Kidney epithelial cell (primary cell): ENCODE measurements around the gene BPTF. TPM values are rescaled to one million over a fixed set of nuclear protein-coding genes. Genes with fewer than 3 reads are reported as not detected.
"Not testable (repeated sequence)": the region's sequence is repeated elsewhere in the genome, so short reads cannot be mapped to it uniquely, and the experiment has no call there.

Experiments
- DNase-seq: peaks from one replicate; pipeline ENCODE4 v3.0.0-alpha.2; 2010; ENCODE audit warnings: low read depth
- H3K27me3 ChIP-seq: 2 replicates; pipeline ENCODE4 v1.6.0; 2011; ENCODE audit warnings: low read length; ENCODE audit not compliant: control insufficient read depth, insufficient read depth
- H3K36me3 ChIP-seq: 2 replicates; pipeline ENCODE4 v1.5.1; 2011; ENCODE audit warnings: low read length; ENCODE audit not compliant: control insufficient read depth, insufficient read depth
- H3K4me3 ChIP-seq: 2 replicates; pipeline ENCODE4 v1.5.1; 2011; ENCODE audit warnings: low read depth, mild to moderate bottlenecking, control low read depth, low read length
- total RNA-seq: library from RNA; depleted of rRNA; stranded (reverse); fragments of >200 nt; gene quantifications from 2 replicates; pipeline ENCODE4 v1.2.3, GENCODE V29; 2015
- TF ChIP-seq, protein P1 (sequence below): IDR thresholded peaks from 2 replicates; pipeline ENCODE4 v1.5.1; 2011; ENCODE audit warnings: mild to moderate bottlenecking, moderate library complexity, low read length, control low read depth, inconsistent platforms; ENCODE audit not compliant: insufficient read depth, poor library complexity, severe bottlenecking

Gene BPTF
- total RNA-seq, 1 donor from 2014 or later, result 41.3 TPM

DNA sequence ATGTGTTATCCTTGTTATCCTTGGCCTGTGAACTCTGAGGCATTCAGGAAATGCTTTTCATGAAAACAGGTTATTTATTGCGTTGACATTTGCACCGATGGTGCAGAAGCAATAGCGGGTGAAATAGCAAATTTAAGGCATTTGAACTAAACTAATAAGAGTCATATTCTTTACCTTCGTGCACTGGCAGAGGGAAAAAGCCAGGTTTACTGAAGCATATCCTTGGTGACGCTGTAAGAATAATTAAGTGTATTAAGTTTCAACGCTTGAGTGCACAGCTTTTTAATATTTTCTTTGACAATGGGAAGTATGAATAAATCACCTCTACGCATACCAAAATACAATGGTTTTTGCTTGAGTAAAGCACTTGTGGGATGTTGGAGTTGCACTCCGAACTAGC, 196.7 kb downstream of the BPTF start:
- H3K36me3 ChIP-seq, result no peaks in the 10 kb centered on the region
- TF ChIP-seq, protein P1, sequence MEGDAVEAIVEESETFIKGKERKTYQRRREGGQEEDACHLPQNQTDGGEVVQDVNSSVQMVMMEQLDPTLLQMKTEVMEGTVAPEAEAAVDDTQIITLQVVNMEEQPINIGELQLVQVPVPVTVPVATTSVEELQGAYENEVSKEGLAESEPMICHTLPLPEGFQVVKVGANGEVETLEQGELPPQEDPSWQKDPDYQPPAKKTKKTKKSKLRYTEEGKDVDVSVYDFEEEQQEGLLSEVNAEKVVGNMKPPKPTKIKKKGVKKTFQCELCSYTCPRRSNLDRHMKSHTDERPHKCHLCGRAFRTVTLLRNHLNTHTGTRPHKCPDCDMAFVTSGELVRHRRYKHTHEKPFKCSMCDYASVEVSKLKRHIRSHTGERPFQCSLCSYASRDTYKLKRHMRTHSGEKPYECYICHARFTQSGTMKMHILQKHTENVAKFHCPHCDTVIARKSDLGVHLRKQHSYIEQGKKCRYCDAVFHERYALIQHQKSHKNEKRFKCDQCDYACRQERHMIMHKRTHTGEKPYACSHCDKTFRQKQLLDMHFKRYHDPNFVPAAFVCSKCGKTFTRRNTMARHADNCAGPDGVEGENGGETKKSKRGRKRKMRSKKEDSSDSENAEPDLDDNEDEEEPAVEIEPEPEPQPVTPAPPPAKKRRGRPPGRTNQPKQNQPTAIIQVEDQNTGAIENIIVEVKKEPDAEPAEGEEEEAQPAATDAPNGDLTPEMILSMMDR, result no peak
- no peaks in the 10 kb centered on the region for H3K27me3 ChIP-seq
- H3K4me3 ChIP-seq, result no peak overlapping the region
- no peak for DNase-seq

DNA sequence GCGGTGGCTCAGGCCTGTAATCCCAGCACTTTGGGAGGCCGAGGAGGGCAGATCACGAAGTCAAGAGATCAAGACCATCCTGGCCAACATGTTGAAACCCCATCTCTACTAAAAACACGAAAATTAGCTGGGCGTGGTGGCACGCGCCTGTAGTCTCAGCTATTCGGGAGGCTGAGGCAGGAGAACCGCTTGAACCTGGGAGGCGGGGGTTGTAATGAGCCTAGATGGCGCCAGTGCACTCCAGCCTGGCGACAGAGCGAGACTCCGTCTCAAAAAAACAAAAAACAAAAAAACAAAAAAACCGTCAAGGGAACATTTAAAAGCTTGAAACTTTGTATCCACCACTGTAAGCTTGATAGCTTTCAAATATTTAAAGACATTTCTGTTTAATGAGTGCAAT, 197.2 kb downstream of the BPTF start:
- H3K36me3 ChIP-seq, DNase-seq, H3K27me3 ChIP-seq, H3K4me3 ChIP-seq: not testable (repeated sequence)

DNA sequence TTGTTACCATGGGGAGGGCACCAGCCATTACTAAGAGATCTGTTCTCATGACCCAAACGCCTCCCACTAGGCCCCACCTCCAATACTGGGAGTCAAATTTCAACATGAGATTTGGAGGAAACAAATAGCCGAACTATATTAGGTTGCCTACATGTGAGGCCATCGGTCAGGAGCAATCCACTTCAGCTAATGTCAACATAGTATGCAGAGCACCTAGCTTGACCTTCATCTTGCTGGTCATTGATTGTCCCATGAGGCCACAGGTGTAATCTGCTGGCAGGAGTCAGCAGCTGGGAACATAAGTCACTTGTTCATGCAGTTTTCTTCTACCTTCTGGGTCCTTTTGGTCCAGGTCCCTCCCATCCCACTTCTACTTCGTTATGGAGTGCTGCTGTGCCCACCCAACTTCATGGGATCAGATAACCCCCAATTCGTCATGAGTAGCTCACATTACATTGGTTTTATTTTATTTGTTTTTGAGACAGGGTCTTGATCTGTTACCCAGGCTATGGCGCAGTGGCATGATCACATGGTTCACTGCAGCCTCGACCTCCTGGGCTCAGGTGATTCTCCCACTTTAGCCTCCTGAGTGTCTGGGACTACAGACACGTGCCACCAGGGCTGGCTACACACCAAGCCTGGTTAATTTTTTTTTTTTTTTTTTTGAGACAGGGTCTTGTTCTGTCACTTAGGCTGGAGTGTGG, 204.4 kb downstream of the BPTF start:
- DNase-seq, result no peak
- Histone ChIP-seq H3K36me3 (no peaks in the 10 kb centered on the region), H3K4me3 (no peak overlapping the region), H3K27me3 (no peaks in the 10 kb centered on the region)
- TF ChIP-seq, protein P1, result no peak

Other genes with a start within 250 kb of the BPTF start
- gene NOL11, start 107.6 kb upstream of the BPTF start, total RNA-seq, result 35.8 and 36.5 TPM in 2 replicates
- gene C17orf58, start 171.0 kb downstream of the BPTF start, total RNA-seq, result 10.4 and 14.7 TPM in 2 replicates
- 79.1 and 91.9 TPM in 2 replicates for gene KPNA2, start 210.2 kb downstream of the BPTF start, total RNA-seq